Suprapubic skin (tissue), 4 donors: ENCODE measurements around the gene SGCD.

Experiments used
- POLR2A ChIP-seq, 2 donors: fragments of 450-650 bp; IDR thresholded peaks; one replicate each; pipeline ENCODE4 v1.6.1; 2017; ENCODE audit warnings: antibody characterized with exemption in 2 of 2, mild to moderate bottlenecking in 2 of 2, moderate library complexity in 2 of 2
- POLR2AphosphoS5 ChIP-seq, 3 donors: sonication (generic); formaldehyde crosslinking; IDR thresholded peaks; one replicate each; pipeline ENCODE4 v1.6.1; 2017; ENCODE audit warnings: antibody characterized with exemption in 3 of 3
- TF ChIP-seq, protein P1 (sequence below), 2 donors: fragments of 200-600 bp in 1 of 2; fragments of 450-650 bp in 1 of 2; sonication (generic) in 1 of 2; IDR thresholded peaks; one replicate each; pipeline ENCODE4 v1.5.1; 2016 to 2019; ENCODE audit warnings: antibody characterized with exemption in 2 of 2, mild to moderate bottlenecking in 1 of 2, moderate library complexity in 1 of 2

GRCh38 chr5:156474251-156474650, 147.3 kb downstream of the SGCD start:
- TF ChIP-seq, protein P1, sequence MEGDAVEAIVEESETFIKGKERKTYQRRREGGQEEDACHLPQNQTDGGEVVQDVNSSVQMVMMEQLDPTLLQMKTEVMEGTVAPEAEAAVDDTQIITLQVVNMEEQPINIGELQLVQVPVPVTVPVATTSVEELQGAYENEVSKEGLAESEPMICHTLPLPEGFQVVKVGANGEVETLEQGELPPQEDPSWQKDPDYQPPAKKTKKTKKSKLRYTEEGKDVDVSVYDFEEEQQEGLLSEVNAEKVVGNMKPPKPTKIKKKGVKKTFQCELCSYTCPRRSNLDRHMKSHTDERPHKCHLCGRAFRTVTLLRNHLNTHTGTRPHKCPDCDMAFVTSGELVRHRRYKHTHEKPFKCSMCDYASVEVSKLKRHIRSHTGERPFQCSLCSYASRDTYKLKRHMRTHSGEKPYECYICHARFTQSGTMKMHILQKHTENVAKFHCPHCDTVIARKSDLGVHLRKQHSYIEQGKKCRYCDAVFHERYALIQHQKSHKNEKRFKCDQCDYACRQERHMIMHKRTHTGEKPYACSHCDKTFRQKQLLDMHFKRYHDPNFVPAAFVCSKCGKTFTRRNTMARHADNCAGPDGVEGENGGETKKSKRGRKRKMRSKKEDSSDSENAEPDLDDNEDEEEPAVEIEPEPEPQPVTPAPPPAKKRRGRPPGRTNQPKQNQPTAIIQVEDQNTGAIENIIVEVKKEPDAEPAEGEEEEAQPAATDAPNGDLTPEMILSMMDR (IDR thresholded peaks at IDR 0.05), result no peak
- TF ChIP-seq POLR2A (IDR thresholded peaks at IDR 0.05) (no peak), POLR2AphosphoS5 (IDR thresholded peaks at IDR 0.05) (no peak)
